Mammary epithelial cell (primary cell): Measurements from ENCODE around the gene DCST2.

Experiments used
- CTCF ChIP-seq, 2 donors: IDR thresholded peaks in 1 of 2; conservative IDR thresholded peaks in 1 of 2; 2 replicates each; pipeline ENCODE4 v1.5.1; 2011 to 2012; ENCODE audit warnings: inconsistent platforms in 2 of 2, low read length in 2 of 2, mild to moderate bottlenecking in 2 of 2, control low read depth in 1 of 2, low read depth in 1 of 2; ENCODE audit not compliant: insufficient read depth in 1 of 2; ENCODE audit errors: extremely low read depth in 1 of 2
- EZH2 ChIP-seq: IDR thresholded peaks from 2 replicates; pipeline ENCODE4 v1.6.1; 2012; ENCODE audit warnings: low read length, inconsistent platforms, borderline replicate concordance

GRCh38 chr1:155079487-155080311 is 46.1 kb upstream of the DCST2 start:
- TF ChIP-seq CTCF (conservative IDR thresholded peaks at IDR 0.05 in 1 of 2, IDR thresholded peaks at IDR 0.05 in 1 of 2; ENCODE audit: extremely low read depth in 1 of 2, insufficient read depth in 1 of 2, low read depth in 1 of 2, low read length in 2 of 2): no peak
- TF ChIP-seq EZH2: peak; percentile 94
